ENCODE results near the gene NME9.
A peak's percentile ranks its signal among the peaks of the same experiment; 100 is the strongest.

The NME9 gene

GRCh38 chr3:138359148-138359918, 29.7 kb upstream of the NME9 start:
- H3K4me1 ChIP-seq (ENCODE audit: control insufficient read depth, insufficient read depth, low read length): no peaks in the 10 kb centered on the region
- no peak overlapping the region for H3K4me3 ChIP-seq (ENCODE audit: low read length)
- H3K27ac ChIP-seq (ENCODE audit: low read depth, low read length): no peak overlapping the region
- H3K36me3 ChIP-seq (ENCODE audit: control insufficient read depth, insufficient read depth, low read length): no peaks in the 10 kb centered on the region
- H3K9ac ChIP-seq (ENCODE audit: low read length): no peak overlapping the region
- no peaks in the 10 kb centered on the region for H3K27me3 ChIP-seq (ENCODE audit: control insufficient read depth, insufficient read depth, low read length)

- H3K36me3 ChIP-seq (ENCODE audit: control insufficient read depth, insufficient read depth, low read length): no peaks in the 10 kb centered on the region
- H3K27ac ChIP-seq (ENCODE audit: low read depth, low read length): no peak overlapping the region
- H3K4me3 ChIP-seq (ENCODE audit: low read length): no peak overlapping the region
- H3K27me3 ChIP-seq (ENCODE audit: control insufficient read depth, insufficient read depth, low read length): no peaks in the 10 kb centered on the region
- no peak overlapping the region for H3K9ac ChIP-seq (ENCODE audit: low read length)
- no peaks in the 10 kb centered on the region for H3K4me1 ChIP-seq (ENCODE audit: control insufficient read depth, insufficient read depth, low read length)
These were observed 27.2 kb upstream of the NME9 start for GRCh38 chr3:138356730-138357405.

GRCh38 chr3:138355071-138355470, 25.4 kb upstream of the NME9 start:
- Histone ChIP-seq H3K36me3 (ENCODE audit: control insufficient read depth, insufficient read depth, low read length) (no peaks in the 10 kb centered on the region), H3K27me3 (ENCODE audit: control insufficient read depth, insufficient read depth, low read length) (no peaks in the 10 kb centered on the region), H3K27ac (ENCODE audit: low read depth, low read length) (no peak overlapping the region), H3K4me1 (ENCODE audit: control insufficient read depth, insufficient read depth, low read length) (peaks cover 4% of the 10 kb centered on the region), H3K9ac (ENCODE audit: low read length) (no peak overlapping the region), H3K4me3 (ENCODE audit: low read length) (no peak overlapping the region)

GRCh38 chr3:138354376-138354775, 24.7 kb upstream of the NME9 start:
- Histone ChIP-seq H3K4me1 (ENCODE audit: control insufficient read depth, insufficient read depth, low read length) (peaks cover 4% of the 10 kb centered on the region), H3K36me3 (ENCODE audit: control insufficient read depth, insufficient read depth, low read length) (no peaks in the 10 kb centered on the region), H3K27me3 (ENCODE audit: control insufficient read depth, insufficient read depth, low read length) (no peaks in the 10 kb centered on the region), H3K4me3 (ENCODE audit: low read length) (no peak overlapping the region), H3K9ac (ENCODE audit: low read length) (no peak overlapping the region), H3K27ac (ENCODE audit: low read depth, low read length) (no peak overlapping the region)

- H3K36me3 ChIP-seq (ENCODE audit: control insufficient read depth, insufficient read depth, low read length): no peaks in the 10 kb centered on the region
- H3K9ac ChIP-seq (ENCODE audit: low read length): no peak overlapping the region
- no peak overlapping the region for H3K4me3 ChIP-seq (ENCODE audit: low read length)
- H3K27ac ChIP-seq (ENCODE audit: low read depth, low read length): no peak overlapping the region
- no peaks in the 10 kb centered on the region for H3K27me3 ChIP-seq (ENCODE audit: control insufficient read depth, insufficient read depth, low read length)
- H3K4me1 ChIP-seq (ENCODE audit: control insufficient read depth, insufficient read depth, low read length): peaks cover 4% of the 10 kb centered on the region
These were observed 22.4 kb upstream of the NME9 start for GRCh38 chr3:138351916-138352550.

GRCh38 chr3:138351151-138351550, 21.5 kb upstream of the NME9 start:
- no peaks in the 10 kb centered on the region for H3K36me3 ChIP-seq (ENCODE audit: control insufficient read depth, insufficient read depth, low read length)
- H3K4me3 ChIP-seq (ENCODE audit: low read length): no peak overlapping the region
- no peak overlapping the region for H3K27ac ChIP-seq (ENCODE audit: low read depth, low read length)
- H3K9ac ChIP-seq (ENCODE audit: low read length): no peak overlapping the region
- H3K27me3 ChIP-seq (ENCODE audit: control insufficient read depth, insufficient read depth, low read length): no peaks in the 10 kb centered on the region
- H3K4me1 ChIP-seq (ENCODE audit: control insufficient read depth, insufficient read depth, low read length): peaks cover 4% of the 10 kb centered on the region

- H3K27ac ChIP-seq (ENCODE audit: low read depth, low read length): peak overlapping the region; percentile 88
- H3K4me1 ChIP-seq (ENCODE audit: control insufficient read depth, insufficient read depth, low read length): peaks cover 4% of the 10 kb centered on the region
- H3K27me3 ChIP-seq (ENCODE audit: control insufficient read depth, insufficient read depth, low read length): no peaks in the 10 kb centered on the region
- no peak overlapping the region for H3K9ac ChIP-seq (ENCODE audit: low read length)
- no peak overlapping the region for H3K4me3 ChIP-seq (ENCODE audit: low read length)
- no peaks in the 10 kb centered on the region for H3K36me3 ChIP-seq (ENCODE audit: control insufficient read depth, insufficient read depth, low read length)
These were observed 20.4 kb upstream of the NME9 start for GRCh38 chr3:138349926-138350665.

- peaks cover 4% of the 10 kb centered on the region for H3K4me1 ChIP-seq (ENCODE audit: control insufficient read depth, insufficient read depth, low read length)
- peak overlapping the region; percentile 74 for H3K9ac ChIP-seq (ENCODE audit: low read length)
- peak overlapping the region; percentile 88 for H3K27ac ChIP-seq (ENCODE audit: low read depth, low read length)
- peak overlapping the region; percentile 64 for H3K4me3 ChIP-seq (ENCODE audit: low read length)
- H3K36me3 ChIP-seq (ENCODE audit: control insufficient read depth, insufficient read depth, low read length): no peaks in the 10 kb centered on the region
- H3K27me3 ChIP-seq (ENCODE audit: control insufficient read depth, insufficient read depth, low read length): no peaks in the 10 kb centered on the region
These were observed 19.4 kb upstream of the NME9 start for GRCh38 chr3:138348754-138349739.

GRCh38 chr3:138347960-138348753, 18.5 kb upstream of the NME9 start, which contains the start of gene MRAS:
TSS of gene MRAS (plus strand) at chr3:138348579. CDS start at chr3:138372884, 24,305 bp downstream.
- Histone ChIP-seq H3K36me3 (ENCODE audit: control insufficient read depth, insufficient read depth, low read length) (no peaks in the 10 kb centered on the region), H3K4me3 (ENCODE audit: low read length) (peak within 1 kb of the TSS; percentile 64)

GRCh38 chr3:138344754-138345153, 15.1 kb upstream of the NME9 start:
- Histone ChIP-seq H3K36me3 (ENCODE audit: control insufficient read depth, insufficient read depth, low read length) (no peaks in the 10 kb centered on the region), H3K4me1 (ENCODE audit: control insufficient read depth, insufficient read depth, low read length) (no peaks in the 10 kb centered on the region), H3K27ac (ENCODE audit: low read depth, low read length) (no peak overlapping the region), H3K4me3 (ENCODE audit: low read length) (no peak overlapping the region), H3K27me3 (ENCODE audit: control insufficient read depth, insufficient read depth, low read length) (no peaks in the 10 kb centered on the region), H3K9ac (ENCODE audit: low read length) (no peak overlapping the region)

More at GRCh38 chr3:138347960-138348753, 18.5 kb upstream of the NME9 start, which contains the start of gene MRAS:
- peak within 1 kb of the TSS; percentile 74 for H3K9ac ChIP-seq (ENCODE audit: low read length)
- peak within 1 kb of the TSS; percentile 88 for H3K27ac ChIP-seq (ENCODE audit: low read depth, low read length)
- no peaks in the 10 kb centered on the region for H3K27me3 ChIP-seq (ENCODE audit: control insufficient read depth, insufficient read depth, low read length)
- peaks cover 4% of the 10 kb centered on the region for H3K4me1 ChIP-seq (ENCODE audit: control insufficient read depth, insufficient read depth, low read length)

GRCh38 chr3:138340511-138340910, 10.9 kb upstream of the NME9 start:
- no peaks in the 10 kb centered on the region for H3K27me3 ChIP-seq (ENCODE audit: control insufficient read depth, insufficient read depth, low read length)
- no peak overlapping the region for H3K9ac ChIP-seq (ENCODE audit: low read length)
- no peak overlapping the region for H3K27ac ChIP-seq (ENCODE audit: low read depth, low read length)
- H3K36me3 ChIP-seq (ENCODE audit: control insufficient read depth, insufficient read depth, low read length): no peaks in the 10 kb centered on the region
- H3K4me1 ChIP-seq (ENCODE audit: control insufficient read depth, insufficient read depth, low read length): no peaks in the 10 kb centered on the region
- no peak overlapping the region for H3K4me3 ChIP-seq (ENCODE audit: low read length)

Measured in rectal smooth muscle tissue (tissue), 1 donor.